Ishikawa (cell line): Measurements from ENCODE around the gene ZFP91.

Experiments
- CEBPB ChIP-seq: IDR thresholded peaks from 2 replicates; pipeline ENCODE4 v1.6.1; 2012
- CREB1 ChIP-seq: IDR thresholded peaks from 2 replicates; pipeline ENCODE4 v1.6.1; 2012; ENCODE audit warnings: low read depth
- EGR1 ChIP-seq: IDR thresholded peaks from 2 replicates; pipeline ENCODE4 v1.6.1; 2012
- EP300 ChIP-seq: IDR thresholded peaks from 2 replicates; pipeline ENCODE4 v1.6.1; 2012; ENCODE audit warnings: borderline replicate concordance
- MAX ChIP-seq: IDR thresholded peaks from 2 replicates; pipeline ENCODE4 v1.6.1; 2012
- RAD21 ChIP-seq: IDR thresholded peaks from 2 replicates; pipeline ENCODE4 v1.6.1; 2012; ENCODE audit warnings: low read depth
- TAF1 ChIP-seq: IDR thresholded peaks from 2 replicates; pipeline ENCODE4 v1.6.1; 2012; ENCODE audit warnings: low read depth, mild to moderate bottlenecking
- TEAD4 ChIP-seq: IDR thresholded peaks from 2 replicates; pipeline ENCODE4 v1.6.1; 2012
- USF1 ChIP-seq: IDR thresholded peaks from 2 replicates; pipeline ENCODE4 v1.6.1; 2012
- YY1 ChIP-seq: IDR thresholded peaks from 2 replicates; pipeline ENCODE4 v1.6.1; 2012; ENCODE audit warnings: low read depth
- ZBTB7A ChIP-seq: IDR thresholded peaks from 2 replicates; pipeline ENCODE4 v1.6.1; 2012; ENCODE audit warnings: low read depth
- TF ChIP-seq, protein P1 (sequence below): IDR thresholded peaks from 2 replicates; pipeline ENCODE4 v1.6.1; 2012; ENCODE audit warnings: low read depth, mild to moderate bottlenecking

- TF ChIP-seq TAF1 (no peak), CREB1 (no peak), USF1 (no peak), MAX (no peak), EP300 (no peak), CEBPB (no peak), RAD21 (no peak), EGR1 (no peak), YY1 (no peak), TEAD4 (no peak), ZBTB7A (no peak)
- TF ChIP-seq, protein P1, sequence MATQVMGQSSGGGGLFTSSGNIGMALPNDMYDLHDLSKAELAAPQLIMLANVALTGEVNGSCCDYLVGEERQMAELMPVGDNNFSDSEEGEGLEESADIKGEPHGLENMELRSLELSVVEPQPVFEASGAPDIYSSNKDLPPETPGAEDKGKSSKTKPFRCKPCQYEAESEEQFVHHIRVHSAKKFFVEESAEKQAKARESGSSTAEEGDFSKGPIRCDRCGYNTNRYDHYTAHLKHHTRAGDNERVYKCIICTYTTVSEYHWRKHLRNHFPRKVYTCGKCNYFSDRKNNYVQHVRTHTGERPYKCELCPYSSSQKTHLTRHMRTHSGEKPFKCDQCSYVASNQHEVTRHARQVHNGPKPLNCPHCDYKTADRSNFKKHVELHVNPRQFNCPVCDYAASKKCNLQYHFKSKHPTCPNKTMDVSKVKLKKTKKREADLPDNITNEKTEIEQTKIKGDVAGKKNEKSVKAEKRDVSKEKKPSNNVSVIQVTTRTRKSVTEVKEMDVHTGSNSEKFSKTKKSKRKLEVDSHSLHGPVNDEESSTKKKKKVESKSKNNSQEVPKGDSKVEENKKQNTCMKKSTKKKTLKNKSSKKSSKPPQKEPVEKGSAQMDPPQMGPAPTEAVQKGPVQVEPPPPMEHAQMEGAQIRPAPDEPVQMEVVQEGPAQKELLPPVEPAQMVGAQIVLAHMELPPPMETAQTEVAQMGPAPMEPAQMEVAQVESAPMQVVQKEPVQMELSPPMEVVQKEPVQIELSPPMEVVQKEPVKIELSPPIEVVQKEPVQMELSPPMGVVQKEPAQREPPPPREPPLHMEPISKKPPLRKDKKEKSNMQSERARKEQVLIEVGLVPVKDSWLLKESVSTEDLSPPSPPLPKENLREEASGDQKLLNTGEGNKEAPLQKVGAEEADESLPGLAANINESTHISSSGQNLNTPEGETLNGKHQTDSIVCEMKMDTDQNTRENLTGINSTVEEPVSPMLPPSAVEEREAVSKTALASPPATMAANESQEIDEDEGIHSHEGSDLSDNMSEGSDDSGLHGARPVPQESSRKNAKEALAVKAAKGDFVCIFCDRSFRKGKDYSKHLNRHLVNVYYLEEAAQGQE: no peak
These were observed 36.7 kb downstream of the ZFP91 start for GRCh38 chr11:58615559-58615958.
